Measurements from ENCODE around the gene PTPRN2. TPM values are rescaled to one million over a fixed set of nuclear protein-coding genes. Genes with fewer than 3 reads are reported as not detected.
"Not testable (repeated sequence)": the region's sequence is repeated elsewhere in the genome, so short reads cannot be mapped to it uniquely, and the experiment has no call there.

The PTPRN2 gene
- total RNA-seq, 1 experiment from 2014 or later: 0.16 TPM

DNA sequence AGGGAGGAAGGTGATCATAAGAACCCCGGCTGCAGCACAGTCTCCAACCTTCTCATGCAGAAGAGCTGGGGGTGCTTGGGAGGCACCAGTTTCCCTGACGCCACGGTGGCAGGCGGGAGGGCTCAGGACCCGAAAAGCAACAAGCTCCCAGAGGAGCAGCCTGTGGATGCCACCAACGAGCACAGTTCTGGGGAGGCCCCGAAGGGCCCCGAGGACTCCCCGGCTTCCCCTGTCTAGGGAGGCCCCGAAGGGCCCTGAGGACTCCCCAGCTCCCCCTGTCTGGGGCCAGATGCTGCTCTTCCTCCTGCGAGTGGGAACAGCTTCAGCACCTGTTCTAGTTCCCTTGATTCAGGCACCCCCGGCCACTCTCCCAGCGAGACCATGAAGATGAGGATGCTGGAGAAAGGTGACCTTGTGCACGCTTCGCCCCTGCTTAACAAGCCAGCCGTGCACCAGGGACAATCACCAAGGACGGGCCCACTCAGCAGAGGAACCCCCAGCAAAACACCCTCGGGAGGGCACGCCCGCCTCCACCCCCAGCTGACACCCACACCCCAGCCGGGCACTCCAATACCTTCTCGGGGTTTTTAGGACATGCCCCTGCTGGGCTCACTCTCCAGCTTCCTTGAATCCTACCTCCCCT is 112.5 kb downstream of the PTPRN2 start:
- no peak for DNase-seq (ENCODE audit: low read depth, low spot score)
- in situ Hi-C loops (cut with HindIII; ENCODE audit: low pct_unique_long_range_greater_than_20kb, low sequenced_read_pairs): no loop called here

DNA sequence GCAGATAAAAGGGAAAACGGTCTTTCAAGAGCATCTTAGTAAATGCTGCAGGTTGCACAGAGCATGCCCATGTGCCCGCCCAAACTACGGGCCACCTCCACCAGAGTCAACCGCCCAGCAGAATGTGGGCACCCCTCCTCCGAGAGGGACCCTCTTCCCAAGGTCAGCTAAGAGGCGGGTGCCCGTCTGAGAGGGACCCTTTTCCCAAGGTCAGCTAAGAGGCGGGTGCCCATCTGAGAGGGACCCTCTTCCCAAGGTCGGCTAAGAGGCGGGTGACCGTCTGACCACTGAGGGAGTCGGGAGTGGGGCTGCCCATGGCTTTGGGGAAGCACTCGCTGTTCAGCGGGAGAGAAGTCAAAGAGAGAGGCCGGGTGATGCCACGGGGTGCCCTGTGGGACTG is 113.1 kb downstream of the PTPRN2 start:
- in situ Hi-C loops (cut with HindIII; ENCODE audit: low pct_unique_long_range_greater_than_20kb, low sequenced_read_pairs): no loop called here

DNA sequence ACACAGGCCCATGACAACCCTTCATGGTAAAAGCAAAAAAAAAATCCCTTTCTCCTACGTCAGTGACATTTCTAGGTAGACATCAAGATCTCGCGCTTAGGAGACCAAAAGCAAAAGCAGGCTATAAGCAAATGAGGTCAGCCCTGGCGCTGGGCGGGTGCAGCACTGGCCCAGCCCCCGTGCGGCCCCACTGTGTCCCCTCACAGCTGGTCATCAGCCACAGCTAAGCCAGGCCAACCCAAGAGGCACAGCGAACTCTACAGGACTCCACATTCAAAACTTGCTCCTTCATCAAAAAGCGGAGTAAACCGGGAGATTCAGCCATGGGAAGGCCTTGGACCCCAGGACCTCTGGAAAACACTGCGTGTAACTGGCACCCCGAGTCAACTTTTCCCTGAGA is 113.7 kb downstream of the PTPRN2 start:
- in situ Hi-C loops (cut with HindIII; ENCODE audit: low pct_unique_long_range_greater_than_20kb, low sequenced_read_pairs): no loop called here
- DNase-seq (ENCODE audit: low read depth, low spot score): no peak

More for the DNA sequence above, 113.1 kb downstream of the PTPRN2 start:
- no peak for DNase-seq (ENCODE audit: low read depth, low spot score)

DNA sequence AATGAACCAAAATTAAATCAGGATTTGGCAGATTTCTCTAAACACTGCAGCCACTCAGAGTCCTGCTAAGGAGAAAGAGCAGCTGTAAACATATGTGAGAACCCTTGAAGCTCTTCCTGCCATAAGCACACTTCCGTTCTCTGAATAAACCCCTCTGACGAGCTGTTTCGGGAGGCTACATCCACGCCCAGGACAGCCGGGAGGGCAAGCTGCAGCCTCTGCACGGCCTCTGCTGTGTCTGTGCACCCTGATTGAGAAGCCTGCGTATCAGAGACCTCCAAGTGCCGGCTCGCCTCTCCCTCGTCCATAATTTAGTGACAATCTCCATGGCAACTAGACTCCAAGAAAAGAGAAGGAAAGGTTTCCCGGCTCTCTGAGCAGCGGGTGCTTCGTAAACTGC is 114.4 kb downstream of the PTPRN2 start:
- DNase-seq (ENCODE audit: low read depth, low spot score): no peak
- in situ Hi-C loops (cut with HindIII; ENCODE audit: low pct_unique_long_range_greater_than_20kb, low sequenced_read_pairs): no loop called here

DNA sequence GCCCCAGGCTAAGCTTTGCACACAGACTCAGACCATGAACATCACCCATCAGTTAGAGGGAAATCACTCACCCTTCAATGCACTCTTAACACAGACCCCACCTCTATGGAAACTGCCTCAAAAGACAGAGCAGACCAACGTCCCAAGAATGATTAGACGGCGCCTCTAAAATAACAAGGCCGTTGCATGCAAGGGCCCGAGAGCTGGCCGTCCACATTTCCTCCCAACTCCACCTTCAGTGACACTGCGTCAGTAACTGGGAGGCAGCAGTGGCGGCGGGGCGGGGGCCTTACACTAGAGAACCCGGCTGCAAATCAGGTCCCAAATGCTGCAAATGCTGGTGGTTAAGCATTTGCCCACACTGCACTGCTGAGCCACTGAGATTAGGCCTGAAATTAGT is 115.0 kb downstream of the PTPRN2 start:
- in situ Hi-C loops (cut with HindIII; ENCODE audit: low pct_unique_long_range_greater_than_20kb, low sequenced_read_pairs): no loop called here
- no peak for DNase-seq (ENCODE audit: low read depth, low spot score)

DNA sequence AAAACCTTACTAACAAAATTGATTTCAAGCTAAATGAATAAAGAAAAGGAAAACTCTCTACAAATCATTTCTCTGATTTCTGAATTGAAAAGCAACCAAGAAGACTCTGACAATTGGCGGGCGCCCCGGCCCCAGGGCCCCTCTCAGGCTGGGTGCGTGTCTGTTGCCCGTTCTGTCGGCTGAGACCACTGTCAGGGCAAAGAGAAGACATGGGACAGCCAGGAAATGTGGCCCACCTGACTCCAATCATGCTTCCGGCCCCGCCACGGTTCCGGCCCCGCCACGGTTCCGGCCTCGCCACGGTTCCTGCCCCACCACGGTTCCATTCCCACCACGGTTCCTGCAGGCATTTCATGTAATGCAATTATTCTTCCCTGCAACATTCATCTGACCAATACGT is 115.9 kb downstream of the PTPRN2 start:
- in situ Hi-C loops (cut with HindIII; ENCODE audit: low pct_unique_long_range_greater_than_20kb, low sequenced_read_pairs): no loop called here
- no peak for DNase-seq (ENCODE audit: low read depth, low spot score)

DNA sequence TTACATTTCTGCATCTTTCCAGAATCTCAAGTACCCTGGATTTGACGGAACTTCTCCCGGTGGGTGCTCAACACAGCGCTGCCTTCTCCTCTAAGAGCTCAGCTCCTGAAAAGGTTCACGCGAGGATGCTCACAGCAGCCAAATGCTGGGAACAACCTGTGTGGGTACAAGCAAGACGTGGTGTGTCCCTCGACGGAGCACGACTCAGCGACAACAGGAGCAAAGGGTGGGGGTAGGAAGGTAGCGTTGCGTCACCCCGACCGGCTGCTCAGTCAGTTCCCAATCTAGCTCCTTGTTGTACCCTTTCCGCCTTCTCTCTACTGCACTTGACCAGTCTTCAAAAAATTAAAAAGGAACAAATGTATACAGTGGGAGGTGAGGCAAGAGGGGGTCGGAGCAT is 117.3 kb downstream of the PTPRN2 start:
- no peak for DNase-seq (ENCODE audit: low read depth, low spot score)
- in situ Hi-C loops (cut with HindIII; ENCODE audit: low pct_unique_long_range_greater_than_20kb, low sequenced_read_pairs): no loop called here

DNA sequence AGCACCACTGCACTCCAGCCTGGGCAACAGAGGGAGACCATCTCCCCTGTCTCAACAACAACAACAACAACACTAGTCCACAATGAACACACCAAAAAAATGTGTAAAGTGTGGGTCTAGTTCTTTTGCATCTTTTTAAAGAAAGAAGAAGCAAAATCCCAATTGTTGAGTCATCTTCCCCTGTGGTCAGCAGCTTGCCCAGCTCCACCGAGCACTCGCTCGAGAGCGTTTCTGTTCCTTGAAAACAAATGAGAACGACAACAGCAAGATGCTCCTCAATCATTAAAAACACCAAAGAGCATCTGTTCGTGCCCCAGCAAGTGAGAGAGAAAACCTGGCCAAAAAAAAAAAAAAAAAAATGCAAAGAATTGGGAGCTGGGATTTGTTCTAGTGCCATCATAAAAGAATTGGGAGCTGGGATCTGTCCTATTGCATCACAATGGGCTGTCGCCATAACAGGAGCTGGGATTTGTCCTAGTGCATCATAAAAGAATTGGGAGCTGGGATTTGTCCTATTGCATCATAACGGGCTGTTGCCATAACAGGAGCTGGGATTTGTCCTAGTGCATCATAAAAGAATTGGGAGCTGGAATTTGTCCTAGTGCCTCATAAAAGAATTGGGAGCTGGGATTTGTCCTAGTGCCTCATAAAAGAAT is 118.1 kb downstream of the PTPRN2 start:
- in situ Hi-C loops (cut with HindIII; ENCODE audit: low pct_unique_long_range_greater_than_20kb, low sequenced_read_pairs): no loop called here
- DNase-seq (ENCODE audit: low read depth, low spot score): no peak

DNA sequence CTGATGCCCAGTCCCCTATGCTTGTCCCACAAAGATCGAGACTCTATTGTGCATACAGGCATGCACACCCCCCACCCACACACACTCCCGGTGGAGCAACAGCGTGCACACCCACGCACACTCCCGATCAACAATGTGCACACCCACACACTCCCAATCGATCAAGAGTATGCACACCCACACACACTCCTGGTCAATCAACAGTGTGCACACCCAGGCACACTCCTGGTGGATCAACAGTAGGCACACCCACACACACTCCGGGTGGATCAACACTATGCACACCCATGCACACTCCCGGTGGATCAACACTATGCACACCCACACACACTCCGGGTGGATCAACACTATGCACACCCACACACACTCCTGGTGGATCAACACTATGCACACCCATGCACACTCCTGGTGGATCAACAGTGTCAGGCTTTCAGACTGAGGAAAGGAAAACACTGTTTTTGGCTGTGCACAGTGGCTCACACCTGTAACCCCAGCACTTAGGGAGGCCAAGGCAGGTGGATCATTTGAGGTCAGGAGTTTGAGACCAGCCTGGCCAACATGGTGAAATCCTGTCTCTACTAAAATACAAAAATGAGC is 118.8 kb downstream of the PTPRN2 start:
- in situ Hi-C loops (cut with HindIII; ENCODE audit: low pct_unique_long_range_greater_than_20kb, low sequenced_read_pairs): no loop called here
- no peak for DNase-seq (ENCODE audit: low read depth, low spot score)

DNA sequence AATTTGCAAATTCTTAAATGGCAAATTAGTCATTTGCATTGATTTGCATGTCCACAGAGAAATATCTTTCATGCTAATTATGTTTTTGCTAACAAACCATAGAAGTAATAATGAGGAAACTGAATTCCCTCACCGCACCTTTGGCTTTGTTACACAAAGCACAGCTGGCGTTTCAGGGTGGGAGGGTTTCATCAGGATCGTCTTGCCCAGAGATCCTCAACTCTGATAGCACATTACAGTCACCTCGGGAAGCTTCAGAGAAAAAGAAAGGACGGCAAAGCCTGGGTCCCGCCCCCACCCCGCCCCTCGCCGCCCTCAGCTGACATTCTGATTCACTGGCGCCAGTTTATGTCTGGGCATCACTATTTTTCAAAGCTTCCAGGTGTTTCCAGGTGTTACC is 119.4 kb downstream of the PTPRN2 start:
- in situ Hi-C loops (cut with HindIII; ENCODE audit: low pct_unique_long_range_greater_than_20kb, low sequenced_read_pairs): no loop called here
- no peak for DNase-seq (ENCODE audit: low read depth, low spot score)

DNA sequence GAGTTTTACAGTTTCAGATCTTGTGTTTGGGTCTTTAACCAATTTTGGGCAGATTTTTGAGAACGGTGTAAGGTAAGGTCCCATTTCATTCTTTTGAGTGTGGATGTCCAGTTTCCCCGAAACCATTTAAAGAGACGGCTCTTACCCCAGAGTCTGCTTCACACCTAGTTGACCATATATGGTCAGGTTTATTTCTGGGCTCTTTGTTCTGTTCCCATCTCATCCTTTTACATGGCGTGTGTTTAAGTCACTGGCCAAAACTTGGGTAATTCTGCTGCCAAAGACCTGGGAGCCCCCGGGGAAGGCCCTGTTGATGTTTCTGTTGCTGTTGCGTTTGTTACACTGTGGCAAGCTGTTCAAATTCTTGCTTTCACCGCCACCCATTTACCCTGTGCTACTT is 120.1 kb downstream of the PTPRN2 start:
- DNase-seq (ENCODE audit: low read depth, low spot score): no peak
- in situ Hi-C loops (cut with HindIII; ENCODE audit: low pct_unique_long_range_greater_than_20kb, low sequenced_read_pairs): no loop called here

DNA sequence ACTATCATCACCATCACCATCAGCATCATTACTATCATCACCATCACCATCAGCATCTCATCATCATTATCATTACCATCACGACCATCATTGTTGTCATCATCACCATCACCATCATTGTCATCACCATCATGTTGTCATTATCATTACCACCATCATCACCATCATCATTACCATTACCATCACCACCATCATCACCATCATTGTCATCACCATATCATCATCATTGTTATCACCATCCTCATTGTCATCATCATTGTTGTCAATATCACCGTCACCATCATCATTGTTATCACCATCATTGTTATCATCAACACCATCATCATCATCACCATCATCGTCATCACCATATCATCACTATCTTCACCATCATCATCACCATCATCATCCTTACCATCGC is 124.3 kb downstream of the PTPRN2 start:
- in situ Hi-C loops (cut with HindIII; ENCODE audit: low pct_unique_long_range_greater_than_20kb, low sequenced_read_pairs): no loop called here
- no peak for DNase-seq (ENCODE audit: low read depth, low spot score)

DNA sequence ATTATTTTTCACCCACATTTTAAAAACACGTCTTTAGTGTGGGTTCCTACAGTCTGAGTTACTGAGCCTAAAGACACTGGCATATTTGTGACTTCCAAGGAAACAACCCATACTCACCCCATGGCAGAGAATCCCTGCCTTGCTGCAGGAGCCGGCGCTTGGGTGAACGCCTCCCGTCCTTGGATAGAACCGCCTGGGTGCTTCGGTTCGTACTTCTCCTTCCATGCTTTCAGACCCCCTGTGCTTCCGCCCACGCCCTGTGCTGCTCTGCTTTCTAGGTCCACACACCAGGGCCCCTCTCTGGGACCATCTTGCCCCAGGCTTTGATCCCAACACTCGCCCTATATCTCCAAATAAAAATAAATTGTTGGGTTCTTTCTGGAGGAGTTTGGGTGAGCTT is 125.8 kb downstream of the PTPRN2 start:
- in situ Hi-C loops (cut with HindIII; ENCODE audit: low pct_unique_long_range_greater_than_20kb, low sequenced_read_pairs): no loop called here

DNA sequence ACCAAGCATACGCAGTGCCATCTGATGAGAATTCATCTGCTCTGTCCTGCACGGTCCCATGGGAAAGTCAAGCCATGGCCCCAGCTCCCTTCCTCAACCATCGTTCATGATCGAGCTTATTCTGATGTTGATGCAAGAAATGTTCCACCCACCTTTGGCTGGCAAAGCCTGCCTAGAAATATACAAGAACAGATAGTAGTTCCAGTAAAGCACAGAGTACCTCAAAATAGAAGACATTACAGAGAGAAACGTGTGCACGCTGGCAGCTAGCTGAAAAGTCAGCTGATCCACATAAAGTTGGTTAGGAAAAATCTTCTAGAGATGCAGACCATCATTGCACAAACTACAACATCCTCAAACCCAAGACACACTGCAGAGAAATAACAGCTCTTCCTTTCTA is 127.0 kb downstream of the PTPRN2 start:
- DNase-seq (ENCODE audit: low read depth, low spot score): no peak
- in situ Hi-C loops (cut with HindIII; ENCODE audit: low pct_unique_long_range_greater_than_20kb, low sequenced_read_pairs): no loop called here

More for the DNA sequence above, 125.8 kb downstream of the PTPRN2 start:
- DNase-seq (ENCODE audit: low read depth, low spot score): no peak

DNA sequence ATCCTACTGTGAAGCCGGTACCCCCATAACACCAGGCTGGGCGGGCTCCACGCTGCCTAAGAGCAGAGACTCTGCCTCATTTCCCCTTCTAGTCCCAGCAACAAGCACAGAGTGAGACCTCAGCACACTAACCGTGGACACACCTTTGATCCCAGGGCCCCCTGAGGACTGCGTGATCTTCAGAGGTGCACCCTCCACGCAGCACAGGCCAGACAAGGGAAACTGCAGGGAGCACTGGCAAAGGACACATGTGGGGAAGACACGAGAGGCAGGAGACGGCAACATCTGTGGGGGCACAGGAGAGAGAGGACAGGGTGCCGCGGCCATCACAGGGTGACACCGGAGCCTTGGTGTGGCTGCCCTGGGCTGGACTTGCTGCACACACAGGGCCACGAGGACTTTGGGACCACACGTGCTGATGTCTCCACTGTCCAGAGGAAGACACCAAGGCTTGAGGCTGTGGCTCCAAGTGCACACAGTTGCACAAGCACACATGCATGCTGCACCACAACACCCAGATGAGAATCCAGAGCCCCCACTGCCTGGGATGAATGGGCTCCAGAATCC is 128.8 kb downstream of the PTPRN2 start:
- no peak for DNase-seq (ENCODE audit: low read depth, low spot score)
- in situ Hi-C loops (cut with HindIII; ENCODE audit: low pct_unique_long_range_greater_than_20kb, low sequenced_read_pairs): no loop called here

DNA sequence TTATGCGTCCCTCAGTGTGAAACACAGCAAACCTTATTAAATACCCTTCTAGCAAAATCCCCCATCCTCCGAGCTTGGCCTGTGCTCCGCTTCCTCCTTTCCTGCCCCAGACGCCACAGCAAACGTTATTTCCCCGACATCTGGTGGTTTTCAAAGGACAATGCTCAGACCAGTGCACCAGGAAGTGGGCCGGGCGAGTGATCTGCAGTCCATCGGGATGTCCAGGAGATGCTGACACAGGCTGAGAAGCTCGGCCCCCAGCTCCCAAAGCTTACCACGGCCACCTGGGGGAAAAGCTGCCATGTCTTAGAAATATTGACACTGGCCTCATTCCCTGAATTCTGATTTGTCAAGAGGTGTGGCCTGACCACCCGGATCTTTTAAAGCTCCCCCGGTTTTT is 129.5 kb downstream of the PTPRN2 start:
- in situ Hi-C loops (cut with HindIII; ENCODE audit: low pct_unique_long_range_greater_than_20kb, low sequenced_read_pairs): no loop called here
- DNase-seq (ENCODE audit: low read depth, low spot score): no peak

DNA sequence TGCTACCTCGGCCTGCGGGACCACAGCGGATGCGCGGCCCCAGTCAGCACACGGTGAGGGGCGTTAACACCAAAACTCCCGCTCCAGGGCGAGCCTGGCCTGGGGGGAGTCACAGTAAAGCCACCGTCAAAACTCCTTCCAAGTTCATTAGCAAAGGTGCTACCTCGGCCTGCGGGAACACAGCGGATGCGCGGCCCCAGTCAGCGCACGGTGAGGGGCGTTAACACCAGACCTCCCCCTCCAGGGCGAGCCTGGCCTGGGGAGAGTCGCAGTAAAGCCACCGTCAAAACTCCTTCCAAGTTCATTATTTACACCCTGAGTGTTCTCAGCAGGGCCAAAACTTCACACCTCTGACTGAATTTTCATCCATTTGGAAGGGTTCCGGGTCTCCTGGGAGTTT is 130.0 kb downstream of the PTPRN2 start:
- DNase-seq (ENCODE audit: low read depth, low spot score); in situ Hi-C loops (cut with HindIII; ENCODE audit: low pct_unique_long_range_greater_than_20kb, low sequenced_read_pairs): not testable (repeated sequence)

DNA sequence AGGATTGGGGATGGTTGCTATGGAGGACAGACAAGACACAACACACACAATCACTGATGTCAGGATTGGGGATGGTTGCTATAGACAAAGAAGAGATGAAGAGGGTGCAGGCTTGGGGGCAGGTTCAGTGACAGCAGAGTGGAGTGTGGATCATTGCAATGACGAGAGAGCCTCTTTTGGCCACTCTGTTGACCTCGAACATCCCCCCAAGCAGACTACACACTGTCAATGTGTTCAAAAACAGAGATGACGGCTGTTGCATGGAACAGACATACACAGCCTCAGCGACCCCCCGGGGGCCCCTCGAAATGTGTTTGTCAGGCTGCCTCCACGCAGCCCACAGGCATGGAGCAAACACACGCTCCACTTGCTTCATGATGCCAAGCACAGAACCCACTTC is 133.0 kb downstream of the PTPRN2 start:
- in situ Hi-C loops (cut with HindIII; ENCODE audit: low pct_unique_long_range_greater_than_20kb, low sequenced_read_pairs): no loop called here
- DNase-seq (ENCODE audit: low read depth, low spot score): no peak

DNA sequence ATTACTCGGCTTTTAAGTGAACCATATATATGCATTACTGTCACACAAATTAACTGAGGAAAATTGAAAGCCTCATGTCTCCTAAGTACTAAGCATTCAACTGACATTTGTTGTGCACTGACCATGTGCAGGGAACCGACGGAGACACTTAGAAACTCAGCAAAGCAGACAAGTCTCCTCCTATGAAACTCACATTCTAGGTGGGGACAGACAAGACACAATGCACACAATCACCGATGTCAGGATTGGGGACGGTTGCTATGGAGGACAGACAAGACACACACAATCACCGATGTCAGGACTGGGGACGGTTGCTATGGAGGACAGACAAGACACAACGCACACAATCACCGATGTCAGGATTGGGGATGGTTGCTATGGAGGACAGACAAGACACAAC is 134.0 kb downstream of the PTPRN2 start:
- no peak for DNase-seq (ENCODE audit: low read depth, low spot score)
- in situ Hi-C loops (cut with HindIII; ENCODE audit: low pct_unique_long_range_greater_than_20kb, low sequenced_read_pairs): no loop called here

Measured in SK-MEL-5 (cell line).